ENCODE results near the gene PARD3B.

DNA sequence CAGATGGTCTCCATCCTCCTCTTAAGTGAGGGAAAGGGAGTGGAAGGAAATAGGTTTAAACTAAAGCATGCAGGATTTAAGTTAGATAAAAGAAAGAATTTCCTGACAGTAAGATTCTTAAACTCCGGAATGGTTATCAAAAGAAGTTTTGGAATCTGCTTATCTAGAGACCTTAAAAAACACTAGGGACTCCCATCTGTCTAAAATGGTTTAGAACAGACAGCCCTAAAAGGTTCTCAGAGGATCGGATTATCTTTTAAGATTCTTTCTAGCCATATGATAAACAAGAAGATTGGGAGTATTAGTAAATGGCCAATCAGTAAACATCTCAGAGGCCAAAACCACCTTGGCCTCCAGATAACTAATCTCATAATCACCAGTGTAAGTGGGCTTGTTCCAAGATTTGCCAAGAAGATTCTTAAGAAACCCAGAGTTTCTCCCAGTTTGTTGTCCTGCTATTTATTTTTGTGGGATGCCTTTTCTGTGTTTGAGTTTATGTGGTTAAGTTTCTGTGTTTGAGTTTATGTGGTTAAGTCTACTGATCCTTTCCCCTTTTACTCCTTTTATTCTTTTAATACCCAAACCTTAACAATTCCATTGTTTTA is 822.2 kb downstream of the PARD3B start:
- TF ChIP-seq, protein P1, sequence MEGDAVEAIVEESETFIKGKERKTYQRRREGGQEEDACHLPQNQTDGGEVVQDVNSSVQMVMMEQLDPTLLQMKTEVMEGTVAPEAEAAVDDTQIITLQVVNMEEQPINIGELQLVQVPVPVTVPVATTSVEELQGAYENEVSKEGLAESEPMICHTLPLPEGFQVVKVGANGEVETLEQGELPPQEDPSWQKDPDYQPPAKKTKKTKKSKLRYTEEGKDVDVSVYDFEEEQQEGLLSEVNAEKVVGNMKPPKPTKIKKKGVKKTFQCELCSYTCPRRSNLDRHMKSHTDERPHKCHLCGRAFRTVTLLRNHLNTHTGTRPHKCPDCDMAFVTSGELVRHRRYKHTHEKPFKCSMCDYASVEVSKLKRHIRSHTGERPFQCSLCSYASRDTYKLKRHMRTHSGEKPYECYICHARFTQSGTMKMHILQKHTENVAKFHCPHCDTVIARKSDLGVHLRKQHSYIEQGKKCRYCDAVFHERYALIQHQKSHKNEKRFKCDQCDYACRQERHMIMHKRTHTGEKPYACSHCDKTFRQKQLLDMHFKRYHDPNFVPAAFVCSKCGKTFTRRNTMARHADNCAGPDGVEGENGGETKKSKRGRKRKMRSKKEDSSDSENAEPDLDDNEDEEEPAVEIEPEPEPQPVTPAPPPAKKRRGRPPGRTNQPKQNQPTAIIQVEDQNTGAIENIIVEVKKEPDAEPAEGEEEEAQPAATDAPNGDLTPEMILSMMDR (conservative IDR thresholded peaks at IDR 0.05; ENCODE audit: low read depth in 2 of 2), result no peak
- TF ChIP-seq JUNB (IDR thresholded peaks at IDR 0.05; ENCODE audit: unreplicated experiment), result no peak
- TF ChIP-seq, protein P2, sequence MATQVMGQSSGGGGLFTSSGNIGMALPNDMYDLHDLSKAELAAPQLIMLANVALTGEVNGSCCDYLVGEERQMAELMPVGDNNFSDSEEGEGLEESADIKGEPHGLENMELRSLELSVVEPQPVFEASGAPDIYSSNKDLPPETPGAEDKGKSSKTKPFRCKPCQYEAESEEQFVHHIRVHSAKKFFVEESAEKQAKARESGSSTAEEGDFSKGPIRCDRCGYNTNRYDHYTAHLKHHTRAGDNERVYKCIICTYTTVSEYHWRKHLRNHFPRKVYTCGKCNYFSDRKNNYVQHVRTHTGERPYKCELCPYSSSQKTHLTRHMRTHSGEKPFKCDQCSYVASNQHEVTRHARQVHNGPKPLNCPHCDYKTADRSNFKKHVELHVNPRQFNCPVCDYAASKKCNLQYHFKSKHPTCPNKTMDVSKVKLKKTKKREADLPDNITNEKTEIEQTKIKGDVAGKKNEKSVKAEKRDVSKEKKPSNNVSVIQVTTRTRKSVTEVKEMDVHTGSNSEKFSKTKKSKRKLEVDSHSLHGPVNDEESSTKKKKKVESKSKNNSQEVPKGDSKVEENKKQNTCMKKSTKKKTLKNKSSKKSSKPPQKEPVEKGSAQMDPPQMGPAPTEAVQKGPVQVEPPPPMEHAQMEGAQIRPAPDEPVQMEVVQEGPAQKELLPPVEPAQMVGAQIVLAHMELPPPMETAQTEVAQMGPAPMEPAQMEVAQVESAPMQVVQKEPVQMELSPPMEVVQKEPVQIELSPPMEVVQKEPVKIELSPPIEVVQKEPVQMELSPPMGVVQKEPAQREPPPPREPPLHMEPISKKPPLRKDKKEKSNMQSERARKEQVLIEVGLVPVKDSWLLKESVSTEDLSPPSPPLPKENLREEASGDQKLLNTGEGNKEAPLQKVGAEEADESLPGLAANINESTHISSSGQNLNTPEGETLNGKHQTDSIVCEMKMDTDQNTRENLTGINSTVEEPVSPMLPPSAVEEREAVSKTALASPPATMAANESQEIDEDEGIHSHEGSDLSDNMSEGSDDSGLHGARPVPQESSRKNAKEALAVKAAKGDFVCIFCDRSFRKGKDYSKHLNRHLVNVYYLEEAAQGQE (IDR thresholded peaks at IDR 0.05; ENCODE audit: unreplicated experiment), result no peak
- TF ChIP-seq, protein P3, sequence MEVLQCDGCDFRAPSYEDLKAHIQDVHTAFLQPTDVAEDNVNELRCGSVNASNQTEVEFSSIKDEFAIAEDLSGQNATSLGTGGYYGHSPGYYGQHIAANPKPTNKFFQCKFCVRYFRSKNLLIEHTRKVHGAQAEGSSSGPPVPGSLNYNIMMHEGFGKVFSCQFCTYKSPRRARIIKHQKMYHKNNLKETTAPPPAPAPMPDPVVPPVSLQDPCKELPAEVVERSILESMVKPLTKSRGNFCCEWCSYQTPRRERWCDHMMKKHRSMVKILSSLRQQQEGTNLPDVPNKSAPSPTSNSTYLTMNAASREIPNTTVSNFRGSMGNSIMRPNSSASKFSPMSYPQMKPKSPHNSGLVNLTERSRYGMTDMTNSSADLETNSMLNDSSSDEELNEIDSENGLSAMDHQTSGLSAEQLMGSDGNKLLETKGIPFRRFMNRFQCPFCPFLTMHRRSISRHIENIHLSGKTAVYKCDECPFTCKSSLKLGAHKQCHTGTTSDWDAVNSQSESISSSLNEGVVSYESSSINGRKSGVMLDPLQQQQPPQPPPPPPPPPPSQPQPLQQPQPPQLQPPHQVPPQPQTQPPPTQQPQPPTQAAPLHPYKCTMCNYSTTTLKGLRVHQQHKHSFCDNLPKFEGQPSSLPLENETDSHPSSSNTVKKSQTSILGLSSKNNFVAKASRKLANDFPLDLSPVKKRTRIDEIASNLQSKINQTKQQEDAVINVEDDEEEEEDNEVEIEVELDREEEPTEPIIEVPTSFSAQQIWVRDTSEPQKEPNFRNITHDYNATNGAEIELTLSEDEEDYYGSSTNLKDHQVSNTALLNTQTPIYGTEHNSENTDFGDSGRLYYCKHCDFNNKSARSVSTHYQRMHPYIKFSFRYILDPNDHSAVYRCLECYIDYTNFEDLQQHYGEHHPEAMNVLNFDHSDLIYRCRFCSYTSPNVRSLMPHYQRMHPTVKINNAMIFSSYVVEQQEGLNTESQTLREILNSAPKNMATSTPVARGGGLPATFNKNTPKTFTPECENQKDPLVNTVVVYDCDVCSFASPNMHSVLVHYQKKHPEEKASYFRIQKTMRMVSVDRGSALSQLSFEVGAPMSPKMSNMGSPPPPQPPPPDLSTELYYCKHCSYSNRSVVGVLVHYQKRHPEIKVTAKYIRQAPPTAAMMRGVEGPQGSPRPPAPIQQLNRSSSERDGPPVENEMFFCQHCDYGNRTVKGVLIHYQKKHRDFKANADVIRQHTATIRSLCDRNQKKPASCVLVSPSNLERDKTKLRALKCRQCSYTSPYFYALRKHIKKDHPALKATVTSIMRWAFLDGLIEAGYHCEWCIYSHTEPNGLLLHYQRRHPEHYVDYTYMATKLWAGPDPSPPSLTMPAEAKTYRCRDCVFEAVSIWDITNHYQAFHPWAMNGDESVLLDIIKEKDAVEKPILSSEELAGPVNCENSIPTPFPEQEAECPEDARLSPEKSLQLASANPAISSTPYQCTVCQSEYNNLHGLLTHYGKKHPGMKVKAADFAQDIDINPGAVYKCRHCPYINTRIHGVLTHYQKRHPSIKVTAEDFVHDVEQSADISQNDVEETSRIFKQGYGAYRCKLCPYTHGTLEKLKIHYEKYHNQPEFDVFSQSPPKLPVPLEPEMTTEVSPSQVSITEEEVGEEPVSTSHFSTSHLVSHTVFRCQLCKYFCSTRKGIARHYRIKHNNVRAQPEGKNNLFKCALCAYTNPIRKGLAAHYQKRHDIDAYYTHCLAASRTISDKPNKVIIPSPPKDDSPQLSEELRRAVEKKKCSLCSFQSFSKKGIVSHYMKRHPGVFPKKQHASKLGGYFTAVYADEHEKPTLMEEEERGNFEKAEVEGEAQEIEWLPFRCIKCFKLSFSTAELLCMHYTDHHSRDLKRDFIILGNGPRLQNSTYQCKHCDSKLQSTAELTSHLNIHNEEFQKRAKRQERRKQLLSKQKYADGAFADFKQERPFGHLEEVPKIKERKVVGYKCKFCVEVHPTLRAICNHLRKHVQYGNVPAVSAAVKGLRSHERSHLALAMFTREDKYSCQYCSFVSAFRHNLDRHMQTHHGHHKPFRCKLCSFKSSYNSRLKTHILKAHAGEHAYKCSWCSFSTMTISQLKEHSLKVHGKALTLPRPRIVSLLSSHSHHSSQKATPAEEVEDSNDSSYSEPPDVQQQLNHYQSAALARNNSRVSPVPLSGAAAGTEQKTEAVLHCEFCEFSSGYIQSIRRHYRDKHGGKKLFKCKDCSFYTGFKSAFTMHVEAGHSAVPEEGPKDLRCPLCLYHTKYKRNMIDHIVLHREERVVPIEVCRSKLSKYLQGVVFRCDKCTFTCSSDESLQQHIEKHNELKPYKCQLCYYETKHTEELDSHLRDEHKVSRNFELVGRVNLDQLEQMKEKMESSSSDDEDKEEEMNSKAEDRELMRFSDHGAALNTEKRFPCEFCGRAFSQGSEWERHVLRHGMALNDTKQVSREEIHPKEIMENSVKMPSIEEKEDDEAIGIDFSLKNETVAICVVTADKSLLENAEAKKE (CRISPR knock-in tag; IDR thresholded peaks at IDR 0.05), result no peak
- no peak for TF ChIP-seq CREB1 (CRISPR knock-in tag; IDR thresholded peaks at IDR 0.05; ENCODE audit: low read depth)
- no peak for TF ChIP-seq EZH2 (IDR thresholded peaks at IDR 0.05; ENCODE audit: low read depth, unreplicated experiment)
- TF ChIP-seq EZH2phosphoT487 (IDR thresholded peaks at IDR 0.05; ENCODE audit: unreplicated experiment), result no peak
- TF ChIP-seq POLR2AphosphoS5 (IDR thresholded peaks at IDR 0.05; ENCODE audit: low read depth), result no peak
- no peak for TF ChIP-seq NANOG (IDR thresholded peaks at IDR 0.05; ENCODE audit: borderline replicate concordance)
- TF ChIP-seq ZNF331 (CRISPR knock-in tag; IDR thresholded peaks at IDR 0.05; ENCODE audit: low read depth), result no peak
